OCI-LY1 (cell line): ENCODE results near the gene ARHGEF28.

Source experiments
- CTCF ChIP-seq: fragments of 200-600 bp; sonication (generic), shearing (Covaris generic); IDR thresholded peaks from 2 replicates; pipeline ENCODE4 v1.5.1; 2017; ENCODE audit warnings: mild to moderate bottlenecking, antibody characterized with exemption, low read length, moderate library complexity, mixed read lengths
- EZH2 ChIP-seq: fragments of 200-600 bp; sonication (generic), shearing (Covaris generic); IDR thresholded peaks from 2 replicates; pipeline ENCODE4 v1.8.0; 2017; ENCODE audit warnings: borderline replicate concordance, mixed run types, mild to moderate bottlenecking, antibody characterized with exemption, low read length, moderate library complexity, mixed read lengths

- TF ChIP-seq CTCF (no peak), EZH2 (no peak)
Observed at GRCh38 chr5:73955271-73955846, 329.4 kb downstream of the ARHGEF28 start.
